M059J (cell line): ENCODE measurements around the gene PRM3. TPM values are rescaled to one million over a fixed set of nuclear protein-coding genes. Genes with fewer than 3 reads are reported as not detected.

ENCODE experiments used
- DNase-seq: peaks from one replicate; pipeline ENCODE4 v3.0.0-alpha.2; 2012; ENCODE audit warnings: low read depth
- total RNA-seq: library from RNA; depleted of rRNA; stranded (reverse); fragments of >200 nt; shearing (Covaris generic); gene quantifications from 2 replicates; pipeline ENCODE4 v1.2.3, GENCODE V29; 2014

PRM3 gene
- total RNA-seq, 1 experiment from 2014 or later, result not detected

GRCh38 chr16:11258553-11259492 is 14.6 kb downstream of the PRM3 start:
- DNase-seq, result peak; percentile 58

DNA sequence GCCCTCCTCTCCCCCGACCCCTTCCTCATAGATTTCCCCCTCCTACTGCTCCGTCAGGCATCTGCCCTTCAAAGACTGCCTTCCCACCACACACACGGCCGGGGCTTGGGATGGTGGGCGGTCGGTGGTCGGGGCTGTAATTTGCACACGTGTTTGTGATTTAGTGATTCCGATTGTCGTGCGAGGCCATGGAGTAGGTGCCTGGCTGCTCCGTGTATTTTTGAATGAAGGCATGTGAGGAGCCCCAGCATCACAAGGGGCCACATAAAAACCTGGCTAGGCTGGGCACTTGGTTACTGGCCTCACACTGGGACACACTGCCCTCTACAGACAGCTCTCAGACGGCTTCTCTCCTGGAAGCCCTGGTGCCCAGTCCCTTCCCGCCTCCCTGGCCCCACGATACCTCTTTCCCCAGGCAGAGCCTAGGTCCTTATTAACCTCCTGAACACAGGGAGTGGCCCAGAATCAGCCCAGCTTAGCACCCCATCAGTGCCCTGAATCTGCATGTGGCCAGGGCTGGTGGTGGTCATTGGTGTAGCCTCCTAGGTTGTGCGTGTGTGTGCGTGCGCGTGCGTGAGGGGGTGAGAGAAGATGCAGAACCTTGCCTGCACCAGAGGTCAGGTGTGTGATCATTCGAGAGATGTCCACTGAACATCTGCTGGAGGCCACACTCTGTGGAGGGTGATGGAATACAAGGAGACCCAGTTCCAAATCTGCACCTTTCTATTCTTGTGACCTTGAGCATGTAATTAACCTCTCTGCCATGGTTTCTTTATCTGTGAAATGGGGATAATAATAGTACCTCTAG is 16.1 kb downstream of the PRM3 start:
- peak; percentile 88 for DNase-seq

GRCh38 chr16:11256661-11257130 is 16.7 kb downstream of the PRM3 start:
- peak; percentile 78 for DNase-seq

DNA sequence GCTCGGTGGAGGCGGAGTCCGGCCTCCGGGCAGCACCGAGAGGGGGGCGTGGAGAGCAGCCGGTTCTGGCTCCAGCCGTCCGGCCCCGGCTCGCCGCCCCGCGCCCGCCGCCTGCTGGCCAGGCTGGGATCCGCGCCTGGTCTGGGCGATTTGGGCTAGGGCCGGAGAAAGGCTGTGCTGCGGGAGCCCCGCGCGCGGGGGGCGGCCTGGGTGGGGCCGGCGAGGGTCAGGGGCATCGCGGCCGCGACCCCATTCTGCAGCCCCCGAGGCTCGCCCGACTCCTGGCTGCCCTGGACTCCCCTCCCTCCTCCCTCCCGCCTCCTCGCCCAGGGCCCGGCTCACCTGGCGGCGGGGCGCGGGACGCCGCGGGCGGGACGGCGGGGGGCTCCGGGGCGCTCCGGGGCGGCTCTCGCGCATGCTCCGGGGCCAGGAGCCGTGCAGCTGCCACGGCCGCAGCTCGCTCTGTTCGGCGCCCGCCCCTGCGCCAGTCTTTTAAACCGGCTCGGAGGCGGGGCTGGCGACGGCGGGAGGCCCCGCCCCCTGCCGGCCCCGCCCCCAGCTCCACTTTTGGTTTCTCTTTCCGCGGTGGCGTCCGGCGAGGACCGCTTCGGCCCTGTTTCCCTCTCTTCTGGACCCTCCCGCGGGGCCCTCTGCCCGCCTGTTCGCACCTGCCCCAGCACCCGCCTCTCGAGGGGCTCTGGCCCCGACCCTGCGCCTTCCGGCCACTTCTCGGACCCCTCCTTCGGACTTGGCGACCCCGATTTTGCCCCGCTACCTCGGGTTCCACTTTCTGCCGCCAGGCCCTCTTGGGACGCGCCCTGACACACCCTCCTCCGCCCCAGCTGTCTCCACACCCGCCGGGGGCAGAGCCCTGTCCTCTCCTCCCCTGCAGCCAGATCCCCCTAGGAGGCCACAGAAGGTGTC is 17.4 kb downstream of the PRM3 start, which contains the start of gene SOCS1:
SOCS1 (minus strand) TSS at position 468 of the 924 bp plus-strand sequence. CDS start 726 bp downstream, outside the sequence.
- peak; percentile 80 for DNase-seq

- no peak for DNase-seq
Observed at GRCh38 chr16:11254913-11255736, 18.3 kb downstream of the PRM3 start.

- no peak for DNase-seq
Observed at GRCh38 chr16:11253995-11254912, 19.2 kb downstream of the PRM3 start.

DNA sequence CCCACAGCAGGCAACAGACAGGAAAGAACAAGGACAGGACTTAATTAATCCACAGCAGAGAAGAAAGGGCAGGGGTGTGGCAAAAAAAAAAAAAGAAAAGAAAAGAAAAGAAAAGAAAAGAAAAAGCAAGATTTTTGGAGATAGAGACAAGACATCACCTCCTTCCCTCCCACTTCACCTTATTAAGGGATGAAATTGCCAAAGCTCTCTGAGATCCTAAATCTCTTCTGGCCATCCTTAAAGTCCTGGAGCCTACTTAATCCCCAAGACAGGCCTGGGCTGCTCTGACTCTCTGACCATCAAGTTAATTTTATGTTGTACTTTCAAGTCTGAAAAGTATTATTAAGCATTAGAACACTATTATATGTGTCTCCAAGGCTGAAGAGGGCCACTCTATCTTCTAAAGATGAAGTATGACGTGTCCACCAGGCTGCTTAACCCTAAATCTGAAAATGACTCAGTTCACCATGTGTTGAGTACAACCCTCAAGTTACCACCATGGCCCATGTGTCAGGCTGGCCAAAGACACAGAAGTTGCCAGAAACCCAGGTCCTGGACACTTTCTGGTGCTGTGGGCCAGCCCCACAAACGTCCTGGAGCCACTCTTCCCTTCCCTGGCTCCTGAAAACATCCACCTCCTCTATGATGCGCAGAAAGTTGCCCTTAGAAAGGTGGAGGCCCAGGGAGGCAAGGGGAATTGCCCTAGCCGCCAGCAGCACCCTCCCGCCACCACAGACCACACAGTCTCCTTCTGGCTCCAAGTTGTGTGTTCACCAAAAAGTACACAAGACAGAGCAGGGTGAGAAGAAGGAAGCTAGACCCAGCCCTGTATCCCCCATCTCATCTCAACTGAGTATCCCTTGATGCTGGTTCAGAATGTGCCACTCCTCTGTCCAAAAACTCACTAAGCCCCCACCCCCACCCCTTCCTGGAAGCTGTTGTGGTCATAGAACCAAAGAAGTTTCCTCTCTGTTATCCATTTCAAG is 20.1 kb downstream of the PRM3 start:
- peak; percentile 43 for DNase-seq

GRCh38 chr16:11252482-11252931 is 20.9 kb downstream of the PRM3 start:
- DNase-seq, result no peak

DNA sequence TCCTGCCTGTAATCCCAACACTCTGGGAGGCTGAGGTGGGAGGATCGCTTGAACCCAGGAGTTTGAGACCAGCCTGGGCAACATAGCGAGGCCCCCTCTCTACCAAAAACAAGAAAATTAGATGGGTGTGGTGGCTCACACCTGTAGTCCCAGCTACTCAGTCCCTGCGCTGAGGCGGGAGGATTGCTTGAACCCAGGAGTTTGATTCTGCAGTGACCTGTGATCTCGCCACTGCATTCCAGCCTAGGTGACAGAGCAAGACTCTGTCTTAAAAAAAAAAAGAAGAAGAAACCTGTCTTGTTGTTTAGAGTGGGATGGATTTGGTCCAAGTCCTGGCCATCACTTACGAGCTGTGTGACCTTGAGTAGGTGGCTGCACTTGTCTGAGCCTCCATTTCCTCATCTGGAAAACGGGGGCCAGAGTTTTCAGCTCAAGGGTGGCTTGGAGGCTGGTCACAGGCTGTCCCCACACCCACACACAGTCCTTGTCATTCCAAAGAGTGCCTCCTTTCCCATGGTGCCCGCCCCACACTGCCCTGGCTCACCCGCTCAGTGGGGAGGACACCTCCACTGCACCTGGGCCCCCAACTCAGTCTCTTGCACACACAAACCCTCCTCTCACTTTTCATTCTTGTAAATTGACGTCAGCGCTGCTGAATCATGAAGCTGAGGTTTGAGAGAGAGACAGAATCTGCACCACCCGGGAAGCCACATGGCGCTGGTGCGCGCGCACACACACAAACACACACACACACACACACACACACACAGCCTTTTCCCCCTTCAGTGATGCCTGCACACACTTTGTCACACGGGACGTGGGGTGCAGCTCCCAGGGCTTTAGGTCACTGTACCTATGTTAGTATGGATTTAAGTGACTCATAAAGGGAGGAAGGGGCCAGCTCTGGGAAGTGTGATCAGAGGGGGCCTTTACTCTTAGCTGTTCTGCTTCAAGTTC is 21.6 kb downstream of the PRM3 start:
- DNase-seq, result peak; percentile 82

GRCh38 chr16:11250786-11251524 is 22.5 kb downstream of the PRM3 start:
- no peak for DNase-seq

DNA sequence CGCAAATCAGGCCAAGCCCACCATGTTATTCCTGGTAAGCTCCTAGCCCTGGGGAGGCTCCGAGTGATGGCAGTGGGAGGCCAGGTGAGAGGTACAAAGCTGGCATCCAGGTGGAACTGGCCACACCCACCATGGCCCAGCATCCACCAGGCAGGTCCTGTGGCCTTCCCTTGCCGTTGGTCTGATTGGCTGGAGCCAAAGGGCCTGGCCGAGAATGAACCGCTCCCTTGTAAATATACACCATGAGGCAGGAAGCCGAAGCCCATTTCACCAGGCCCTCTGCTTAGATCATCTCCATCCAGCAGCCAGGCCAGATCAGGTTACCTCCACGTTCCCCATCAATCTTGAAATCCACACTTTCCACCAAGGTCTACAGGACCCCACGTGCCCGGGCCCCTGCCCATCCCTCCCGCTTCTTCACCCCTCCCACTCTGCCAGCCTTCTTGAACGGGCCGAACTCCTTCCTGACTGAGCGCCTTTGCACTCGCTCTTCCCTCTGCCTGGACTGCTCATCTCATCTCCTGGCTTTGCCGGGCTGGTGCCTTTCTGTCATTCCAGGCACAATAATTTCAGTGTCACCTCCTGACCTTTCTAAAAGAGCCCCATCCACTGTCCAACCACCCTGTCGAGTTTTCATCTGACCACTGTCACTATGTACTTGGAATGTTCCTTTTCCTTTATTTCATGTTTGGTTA is 23.2 kb downstream of the PRM3 start:
- DNase-seq, result peak; percentile 32

GRCh38 chr16:11249233-11250061 is 24.0 kb downstream of the PRM3 start:
- no peak for DNase-seq

- DNase-seq, result no peak
Observed at GRCh38 chr16:11248133-11248532, 25.3 kb downstream of the PRM3 start.

DNA sequence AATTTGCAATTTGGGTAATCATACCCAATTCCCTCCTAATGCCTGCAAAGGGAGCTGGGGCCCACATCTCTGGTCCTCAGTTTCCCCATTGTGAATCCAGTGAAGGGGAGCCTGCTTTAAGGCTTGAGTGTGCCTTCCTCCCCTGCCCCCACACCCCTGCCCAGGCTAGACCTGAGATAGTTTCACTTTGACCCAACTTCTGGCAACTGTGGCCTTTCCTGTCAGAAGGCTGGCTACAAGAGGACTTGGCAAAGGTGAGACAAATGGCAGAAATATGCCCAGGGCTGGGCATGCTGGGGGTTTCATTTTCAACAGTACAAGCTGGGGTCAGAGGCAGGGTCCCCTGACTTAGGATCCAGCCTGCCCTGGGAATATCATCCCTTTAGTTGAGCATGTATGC is 27.4 kb downstream of the PRM3 start:
- no peak for DNase-seq
